ENCODE results near the gene TRPM4.
A peak's percentile ranks its signal among the peaks of the same experiment; 100 is the strongest.

The TRPM4 gene

GRCh38 chr19:49127674-49128544 lies 29.7 kb upstream of the TRPM4 start:
- peak; percentile 98 for DNase-seq (ENCODE audit: low read depth, low spot score)
- peak overlapping the region; percentile 36 for H3K4me3 ChIP-seq (ENCODE audit: low read depth, low read length)
- in situ Hi-C loops (cut with HindIII; ENCODE audit: low sequenced_read_pairs): no loop called here
- no peak for TF ChIP-seq CTCF (IDR thresholded peaks at IDR 0.05; ENCODE audit: low read depth, low read length)

- H3K4me3 ChIP-seq (ENCODE audit: low read depth, low read length): peak overlapping the region; percentile 36
- in situ Hi-C loops (cut with HindIII; ENCODE audit: low sequenced_read_pairs): no loop called here
- TF ChIP-seq CTCF (IDR thresholded peaks at IDR 0.05; ENCODE audit: low read depth, low read length): no peak
- no peak for DNase-seq (ENCODE audit: low read depth, low spot score)
Observed at GRCh38 chr19:49128545-49129237, 28.9 kb upstream of the TRPM4 start.

GRCh38 chr19:49129238-49129583 lies 28.4 kb upstream of the TRPM4 start:
- no peak for DNase-seq (ENCODE audit: low read depth, low spot score)
- in situ Hi-C loops (cut with HindIII; ENCODE audit: low sequenced_read_pairs): no loop called here
- no peak overlapping the region for H3K4me3 ChIP-seq (ENCODE audit: low read depth, low read length)
- no peak for TF ChIP-seq CTCF (IDR thresholded peaks at IDR 0.05; ENCODE audit: low read depth, low read length)

- TF ChIP-seq CTCF (IDR thresholded peaks at IDR 0.05; ENCODE audit: low read depth, low read length): no peak
- in situ Hi-C loops (cut with HindIII; ENCODE audit: low sequenced_read_pairs): no loop called here
- DNase-seq (ENCODE audit: low read depth, low spot score): no peak
- no peak overlapping the region for H3K4me3 ChIP-seq (ENCODE audit: low read depth, low read length)
Observed at GRCh38 chr19:49130325-49130724, 27.3 kb upstream of the TRPM4 start.

- DNase-seq (ENCODE audit: low read depth, low spot score): no peak
- peak overlapping the region; percentile 20 for H3K4me3 ChIP-seq (ENCODE audit: low read depth, low read length)
- in situ Hi-C loops (cut with HindIII; ENCODE audit: low sequenced_read_pairs): no loop called here
- TF ChIP-seq CTCF (IDR thresholded peaks at IDR 0.05; ENCODE audit: low read depth, low read length): no peak
Observed at GRCh38 chr19:49132974-49133609, 24.5 kb upstream of the TRPM4 start.

GRCh38 chr19:49133621-49134454 lies 23.8 kb upstream of the TRPM4 start:
- TF ChIP-seq CTCF (IDR thresholded peaks at IDR 0.05; ENCODE audit: low read depth, low read length): peak; percentile 17
- DNase-seq (ENCODE audit: low read depth, low spot score): peak; percentile 35
- in situ Hi-C loops (cut with HindIII; ENCODE audit: low sequenced_read_pairs): no loop called here
- H3K4me3 ChIP-seq (ENCODE audit: low read depth, low read length): peak overlapping the region; percentile 20
